ENCODE measurements around the gene STEAP1.

Gene STEAP1

GRCh38 chr7:90192876-90193750, 38.8 kb downstream of the STEAP1 start:
- Histone ChIP-seq H3K4me1 (ENCODE audit: low read length) (peaks cover 8% of the 10 kb centered on the region), H3K4me2 (ENCODE audit: low read length) (no peak overlapping the region), H3K27ac (ENCODE audit: low read length) (no peak overlapping the region), H4K20me1 (ENCODE audit: insufficient read depth, low read length) (no peaks in the 10 kb centered on the region), H3K36me3 (replicated peaks; ENCODE audit: low read depth, low read length) (peaks cover 23% of the 10 kb centered on the region), H2AFZ (ENCODE audit: low read depth, low read length) (no peak overlapping the region), H3K27me3 (ENCODE audit: low read depth, low read length) (no peaks in the 10 kb centered on the region), H3K79me2 (ENCODE audit: low read length) (no peaks in the 10 kb centered on the region), H3K9ac (ENCODE audit: low read length) (no peak overlapping the region), H3K9me3 (ENCODE audit: insufficient read depth, low read length) (peaks cover 39% of the 10 kb centered on the region; the same call in 1 of the 2 replicates), H3K4me3 (ENCODE audit: low read length) (no peak overlapping the region)
- TF ChIP-seq CTCF (IDR thresholded peaks at IDR 0.05; ENCODE audit: low read depth, low read length) (no peak), EZH2phosphoT487 (IDR thresholded peaks at IDR 0.05; ENCODE audit: low read depth) (no peak)

DNA sequence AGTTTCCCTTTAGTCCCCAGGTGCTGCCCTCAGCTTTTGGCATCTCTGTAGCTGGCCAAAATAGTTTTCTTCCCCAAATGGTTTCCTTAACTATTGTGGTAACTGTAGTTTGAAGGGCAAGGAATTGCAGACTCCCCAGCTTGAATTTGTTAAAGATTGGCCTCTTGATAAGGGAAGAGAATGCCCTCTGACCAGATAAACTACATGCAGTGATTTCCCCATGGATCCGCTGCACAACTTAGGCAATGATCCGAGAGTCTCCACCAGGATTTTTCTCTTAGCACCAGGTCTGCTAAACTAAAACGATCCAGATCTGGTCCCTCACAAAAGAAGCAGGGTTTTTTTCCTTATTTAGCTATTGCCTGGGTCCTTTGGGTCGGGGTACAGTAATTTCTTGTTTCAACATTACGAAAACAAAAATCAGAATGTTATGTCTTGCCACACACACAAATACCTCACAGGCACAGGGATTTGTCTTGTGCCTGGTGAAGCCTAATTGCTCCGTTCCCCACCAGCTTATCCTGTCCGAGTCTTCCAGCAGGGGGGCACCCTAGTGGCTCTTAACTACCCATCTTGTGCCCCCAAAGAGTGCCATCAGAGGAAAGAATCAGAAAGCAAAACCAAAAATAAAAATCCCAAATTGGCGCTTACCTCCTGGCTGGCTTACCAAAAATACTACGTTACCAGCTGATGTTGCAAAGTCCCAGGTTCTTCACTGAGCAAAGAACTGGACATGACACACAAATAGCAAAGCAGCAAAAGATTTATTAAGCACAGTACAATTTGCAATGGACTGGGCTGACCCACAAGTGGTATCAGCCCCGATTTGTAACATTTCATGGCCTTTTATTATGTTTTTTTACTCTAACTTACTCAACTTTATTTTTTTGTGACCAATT, 40.9 kb downstream of the STEAP1 start:
- H4K20me1 ChIP-seq (ENCODE audit: insufficient read depth, low read length): no peaks in the 10 kb centered on the region
- peaks cover 14% of the 10 kb centered on the region for H3K36me3 ChIP-seq (replicated peaks; ENCODE audit: low read depth, low read length)
- TF ChIP-seq EZH2phosphoT487 (IDR thresholded peaks at IDR 0.05; ENCODE audit: low read depth) (no peak), CTCF (IDR thresholded peaks at IDR 0.05; ENCODE audit: low read depth, low read length) (no peak)
- no peak overlapping the region for H3K4me2 ChIP-seq (ENCODE audit: low read length)
- no peaks in the 10 kb centered on the region for H3K27me3 ChIP-seq (ENCODE audit: low read depth, low read length)
- H3K4me1 ChIP-seq (ENCODE audit: low read length): peaks cover 8% of the 10 kb centered on the region
- no peak overlapping the region for H3K27ac ChIP-seq (ENCODE audit: low read length)
- H3K79me2 ChIP-seq (ENCODE audit: low read length): no peaks in the 10 kb centered on the region
- H3K9ac ChIP-seq (ENCODE audit: low read length): no peak overlapping the region
- H3K9me3 ChIP-seq (ENCODE audit: insufficient read depth, low read length): peaks cover 24% of the 10 kb centered on the region; the same call in 1 of the 2 replicates
- H3K4me3 ChIP-seq (ENCODE audit: low read length): no peak overlapping the region
- H2AFZ ChIP-seq (ENCODE audit: low read depth, low read length): no peak overlapping the region

- H3K4me2 ChIP-seq (ENCODE audit: low read length): no peak overlapping the region
- TF ChIP-seq EZH2phosphoT487 (IDR thresholded peaks at IDR 0.05; ENCODE audit: low read depth): no peak
- TF ChIP-seq CTCF (IDR thresholded peaks at IDR 0.05; ENCODE audit: low read depth, low read length): no peak
- H3K9me3 ChIP-seq (ENCODE audit: insufficient read depth, low read length): no peaks in the 10 kb centered on the region; the same call in 1 of the 2 replicates
- peaks cover 10% of the 10 kb centered on the region for H3K4me1 ChIP-seq (ENCODE audit: low read length)
- peaks cover 4% of the 10 kb centered on the region for H3K36me3 ChIP-seq (replicated peaks; ENCODE audit: low read depth, low read length)
- no peak overlapping the region for H3K9ac ChIP-seq (ENCODE audit: low read length)
- H4K20me1 ChIP-seq (ENCODE audit: insufficient read depth, low read length): no peaks in the 10 kb centered on the region
- H3K4me3 ChIP-seq (ENCODE audit: low read length): no peak overlapping the region
- H3K79me2 ChIP-seq (ENCODE audit: low read length): no peaks in the 10 kb centered on the region
- no peak overlapping the region for H3K27ac ChIP-seq (ENCODE audit: low read length)
- no peak overlapping the region for H2AFZ ChIP-seq (ENCODE audit: low read depth, low read length)
- no peaks in the 10 kb centered on the region for H3K27me3 ChIP-seq (ENCODE audit: low read depth, low read length)
These were observed 47.4 kb downstream of the STEAP1 start for GRCh38 chr7:90201500-90202195.

All from OCI-LY3 (cell line).